ENCODE data around the gene ZNF513. TPM values are rescaled to one million over a fixed set of nuclear protein-coding genes. Genes with fewer than 3 reads are reported as not detected.

The ZNF513 gene
- total and polyA plus RNA-seq, 5 donors from 2014 or later: 1.4 to 20.9 (median 3.6) TPM

- peak overlapping the region in 1 of 3 donors; percentile 56 for H3K27ac Mint-ChIP-seq
Observed at GRCh38 chr2:27373567-27373966, 7.0 kb downstream of the ZNF513 start.

GRCh38 chr2:27372937-27373336 is 7.6 kb downstream of the ZNF513 start:
- Histone ChIP-seq H3K27ac (ENCODE audit: insufficient read depth, low read length, poor library complexity, severe bottlenecking) (no peak overlapping the region), H3K36me3 (ENCODE audit: control insufficient read depth, insufficient read depth, low read length) (peaks cover 52% of the 10 kb centered on the region), H3K9me3 (ENCODE audit: control insufficient read depth in 2 of 2, low read length in 2 of 2) (no peaks in the 10 kb centered on the region), H3K4me3 (ENCODE audit: low read depth, low read length) (peak overlapping the region; percentile 50), H3K4me1 (ENCODE audit: control insufficient read depth, insufficient read depth, low read length, poor library complexity, severe bottlenecking) (peaks cover 31% of the 10 kb centered on the region), H3K27me3 (ENCODE audit: control insufficient read depth, insufficient read depth, low read length) (no peaks in the 10 kb centered on the region)
- ATAC-seq (ENCODE audit: low read depth in 2 of 2) (no peak), DNase-seq (peak in 1 of 3 donors; percentile 69)
- H3K4me3 Mint-ChIP-seq: peak overlapping the region; percentile 58 to 100 (median 88)
- H3K27ac Mint-ChIP-seq: peak overlapping the region in 2 of 3 donors; percentile 44 to 78
- no peaks in the 10 kb centered on the region for H3K27me3 Mint-ChIP-seq
- H3K9me3 Mint-ChIP-seq: no peaks in the 10 kb centered on the region
- peaks cover 3 to 50% (median 38%) of the 10 kb centered on the region in 4 donors for H3K4me1 Mint-ChIP-seq
- H3K36me3 Mint-ChIP-seq: peaks cover 28% of the 10 kb centered on the region

More at GRCh38 chr2:27373567-27373966, 7.0 kb downstream of the ZNF513 start:
- no peak overlapping the region for H3K4me3 ChIP-seq (ENCODE audit: low read depth, low read length)
- peaks cover 52% of the 10 kb centered on the region for H3K36me3 ChIP-seq (ENCODE audit: control insufficient read depth, insufficient read depth, low read length)
- H3K9me3 ChIP-seq (ENCODE audit: control insufficient read depth in 2 of 2, low read length in 2 of 2): no peaks in the 10 kb centered on the region
- Mint-ChIP-seq H3K9me3 (no peaks in the 10 kb centered on the region), H3K4me3 (peak overlapping the region in 3 of 4 donors; percentile 36 to 77 (median 77)), H3K36me3 (peaks cover 28% of the 10 kb centered on the region), H3K27me3 (no peaks in the 10 kb centered on the region), H3K4me1 (peaks cover 3 to 46% (median 35%) of the 10 kb centered on the region in 4 donors)
- H3K27me3 ChIP-seq (ENCODE audit: control insufficient read depth, insufficient read depth, low read length): no peaks in the 10 kb centered on the region
- DNase-seq (no peak), ATAC-seq (ENCODE audit: low read depth in 2 of 2) (no peak)
- peaks cover 31% of the 10 kb centered on the region for H3K4me1 ChIP-seq (ENCODE audit: control insufficient read depth, insufficient read depth, low read length, poor library complexity, severe bottlenecking)
- H3K27ac ChIP-seq (ENCODE audit: insufficient read depth, low read length, poor library complexity, severe bottlenecking): no peak overlapping the region

GRCh38 chr2:27370816-27371620 is 9.5 kb downstream of the ZNF513 start:
- peak in 1 of 2 donors; percentile 0 for ATAC-seq (ENCODE audit: low read depth in 2 of 2)
- Mint-ChIP-seq H3K36me3 (peaks cover 29% of the 10 kb centered on the region), H3K4me3 (peak overlapping the region; percentile 91 to 100 (median 100)), H3K4me1 (peaks cover 3 to 58% (median 41%) of the 10 kb centered on the region in 4 donors), H3K27ac (peak overlapping the region; percentile 94 to 98 (median 97)), H3K9me3 (no peaks in the 10 kb centered on the region), H3K27me3 (no peaks in the 10 kb centered on the region)
- Histone ChIP-seq H3K4me3 (ENCODE audit: low read depth, low read length) (peak overlapping the region; percentile 77), H3K27me3 (ENCODE audit: control insufficient read depth, insufficient read depth, low read length) (no peaks in the 10 kb centered on the region), H3K9me3 (ENCODE audit: control insufficient read depth in 2 of 2, low read length in 2 of 2) (no peaks in the 10 kb centered on the region), H3K36me3 (ENCODE audit: control insufficient read depth, insufficient read depth, low read length) (peaks cover 51% of the 10 kb centered on the region), H3K4me1 (ENCODE audit: control insufficient read depth, insufficient read depth, low read length, poor library complexity, severe bottlenecking) (peaks cover 31% of the 10 kb centered on the region), H3K27ac (ENCODE audit: insufficient read depth, low read length, poor library complexity, severe bottlenecking) (peak overlapping the region; percentile 88)
- peak; percentile 24 to 66 (median 28) for DNase-seq

- Mint-ChIP-seq H3K4me1 (peaks cover 3 to 58% (median 41%) of the 10 kb centered on the region in 4 donors), H3K9me3 (no peaks in the 10 kb centered on the region), H3K27ac (peak within 1 kb of the TSS; percentile 94 to 99 (median 98)), H3K36me3 (peaks cover 28% of the 10 kb centered on the region), H3K4me3 (peak within 1 kb of the TSS; percentile 91 to 100 (median 100)), H3K27me3 (no peaks in the 10 kb centered on the region)
- Histone ChIP-seq H3K4me3 (ENCODE audit: low read depth, low read length) (peak within 1 kb of the TSS; percentile 87), H3K4me1 (ENCODE audit: control insufficient read depth, insufficient read depth, low read length, poor library complexity, severe bottlenecking) (peaks cover 31% of the 10 kb centered on the region), H3K36me3 (ENCODE audit: control insufficient read depth, insufficient read depth, low read length) (peaks cover 49% of the 10 kb centered on the region), H3K27ac (ENCODE audit: insufficient read depth, low read length, poor library complexity, severe bottlenecking) (peak within 1 kb of the TSS; percentile 88), H3K9me3 (ENCODE audit: control insufficient read depth in 2 of 2, low read length in 2 of 2) (no peaks in the 10 kb centered on the region), H3K27me3 (ENCODE audit: control insufficient read depth, insufficient read depth, low read length) (no peaks in the 10 kb centered on the region)
- DNase-seq (peak; percentile 99), ATAC-seq (ENCODE audit: low read depth in 2 of 2) (peak; percentile 94)
Observed at GRCh38 chr2:27370026-27370815, 10.3 kb downstream of the ZNF513 start, which contains the start of the genes EIF2B4 and SNX17. EIF2B4 (minus strand) TSS chr2:27370338; CDS start chr2:27370314, 24 bp downstream. SNX17 (plus strand) TSS chr2:27370616; CDS start chr2:27370744, 128 bp downstream.

- Histone ChIP-seq H3K27me3 (ENCODE audit: control insufficient read depth, insufficient read depth, low read length) (no peaks in the 10 kb centered on the region), H3K9me3 (ENCODE audit: control insufficient read depth in 2 of 2, low read length in 2 of 2) (no peaks in the 10 kb centered on the region), H3K36me3 (ENCODE audit: control insufficient read depth, insufficient read depth, low read length) (peaks cover 46% of the 10 kb centered on the region), H3K4me3 (ENCODE audit: low read depth, low read length) (peak overlapping the region; percentile 87), H3K4me1 (ENCODE audit: control insufficient read depth, insufficient read depth, low read length, poor library complexity, severe bottlenecking) (peaks cover 31% of the 10 kb centered on the region), H3K27ac (ENCODE audit: insufficient read depth, low read length, poor library complexity, severe bottlenecking) (peak overlapping the region; percentile 88)
- Mint-ChIP-seq H3K36me3 (peaks cover 24% of the 10 kb centered on the region), H3K4me3 (peak overlapping the region; percentile 91 to 100 (median 99)), H3K27ac (peak overlapping the region; percentile 93 to 95 (median 94)), H3K27me3 (no peaks in the 10 kb centered on the region), H3K9me3 (no peaks in the 10 kb centered on the region), H3K4me1 (peaks cover 3 to 55% (median 38%) of the 10 kb centered on the region in 4 donors)
- ATAC-seq (ENCODE audit: low read depth in 2 of 2): no peak
- DNase-seq: no peak
Observed at GRCh38 chr2:27369471-27370025, 11.0 kb downstream of the ZNF513 start.

GRCh38 chr2:27363933-27364332 is 16.6 kb downstream of the ZNF513 start:
- H3K27ac Mint-ChIP-seq: peak overlapping the region in 1 of 3 donors; percentile 23

More at GRCh38 chr2:27363933-27364332, 16.6 kb downstream of the ZNF513 start:
- Mint-ChIP-seq H3K4me3 (peak overlapping the region in 1 of 4 donors; percentile 69), H3K4me1 (peaks cover 0 to 14% (median 8%) of the 10 kb centered on the region in 4 donors), H3K27me3 (no peaks in the 10 kb centered on the region), H3K9me3 (peaks cover 0 to 2% (median 0%) of the 10 kb centered on the region in 7 donors), H3K36me3 (peaks cover 20% of the 10 kb centered on the region)
- peaks cover 2% of the 10 kb centered on the region for H3K4me1 ChIP-seq (ENCODE audit: control insufficient read depth, insufficient read depth, low read length, poor library complexity, severe bottlenecking)
- H3K9me3 ChIP-seq (ENCODE audit: control insufficient read depth in 2 of 2, low read length in 2 of 2): no peaks in the 10 kb centered on the region
- DNase-seq: no peak
- no peak overlapping the region for H3K27ac ChIP-seq (ENCODE audit: insufficient read depth, low read length, poor library complexity, severe bottlenecking)
- no peak overlapping the region for H3K4me3 ChIP-seq (ENCODE audit: low read depth, low read length)
- ATAC-seq (ENCODE audit: low read depth in 2 of 2): no peak
- H3K36me3 ChIP-seq (ENCODE audit: control insufficient read depth, insufficient read depth, low read length): peaks cover 37% of the 10 kb centered on the region
- H3K27me3 ChIP-seq (ENCODE audit: control insufficient read depth, insufficient read depth, low read length): no peaks in the 10 kb centered on the region
